K562 (cell line): ENCODE results near the gene CD46. TPM values are rescaled to one million over a fixed set of nuclear protein-coding genes. Genes with fewer than 3 reads are reported as not detected.

Experiments used
- SREBF1 ChIP-seq: fragments of 150-350 bp; IDR thresholded peaks from 2 replicates; pipeline ENCODE4 v1.6.1; 2014; ENCODE audit warnings: antibody characterized with exemption, low read depth, low read length, borderline replicate concordance
- TCFL5 ChIP-seq: fragments of 250-450 bp; sonication (Bioruptor Pico); conservative IDR thresholded peaks from 2 replicates; pipeline ENCODE4 v1.6.1; 2021; ENCODE audit warnings: mild to moderate bottlenecking, moderate library complexity, matching md5 sums
- ZNF311 ChIP-seq: fragments of 250-450 bp; sonication (Bioruptor Pico); IDR thresholded peaks from 2 replicates; pipeline ENCODE4 v1.4.0; 2020; ENCODE audit warnings: mild to moderate bottlenecking, moderate library complexity
- polyA plus RNA-seq, 8 experiments: library from polyadenylated mRNA; depleted of rRNA in 4 of 8; stranded (reverse) in 5 of 8; unstranded in 3 of 8; fragments of >200 nt; fragmentation: Nextera tagmentation in 2 of 8; fragmentation: Illumina TruSeq in 1 of 8; extraction: Ambion mirVana in 2 of 8; extraction: Trizol in 1 of 8; gene quantifications; 2 replicates each; pipeline versions ENCODE4 v1.2.1 to v1.2.3, GENCODE V29; 2011 to 2014; ENCODE audit warnings: inconsistent platforms in 1 of 8, missing spikeins in 1 of 8
- total RNA-seq, 7 experiments: library from RNA; depleted of rRNA in 6 of 7; stranded (reverse); fragments of >200 nt in 6 of 7; fragmentation: Illumina TruSeq in 2 of 7; extraction: Trizol in 2 of 7; gene quantifications; 2 replicates each; pipeline versions ENCODE4 v1.2.1 to v1.2.3, GENCODE V29; 2011 to 2021; ENCODE audit warnings: low replicate concordance in 1 of 7
- TF ChIP-seq, protein P1 (sequence below): fragments of 450-650 bp; IDR thresholded peaks from 2 replicates; pipeline ENCODE4 v1.6.1; 2016; ENCODE audit warnings: mild to moderate bottlenecking, moderate library complexity
- TF ChIP-seq, protein P2 (sequence below): fragments of 450-650 bp; IDR thresholded peaks from 2 replicates; pipeline ENCODE4 v1.6.1; 2014; ENCODE audit warnings: low read depth, mild to moderate bottlenecking, moderate library complexity, borderline replicate concordance
- TF ChIP-seq, protein P3 (sequence below): fragments of 250-450 bp; sonication (Bioruptor Pico); IDR thresholded peaks from 2 replicates; pipeline ENCODE4 v1.4.0; 2020; ENCODE audit warnings: mild to moderate bottlenecking, moderate library complexity
- TF ChIP-seq, protein P4 (sequence below): sonication (generic); formaldehyde crosslinking; IDR thresholded peaks from 2 replicates; pipeline ENCODE4 v1.8.0; 2022; ENCODE audit warnings: mild to moderate bottlenecking, missing genetic modification reagents

Gene CD46
- total and polyA plus RNA-seq, 9 of the 15 experiments (the other 6 are each of a cell fraction or from before 2014, with no cell fraction given): 87.9 to 374 (median 156) TPM

DNA sequence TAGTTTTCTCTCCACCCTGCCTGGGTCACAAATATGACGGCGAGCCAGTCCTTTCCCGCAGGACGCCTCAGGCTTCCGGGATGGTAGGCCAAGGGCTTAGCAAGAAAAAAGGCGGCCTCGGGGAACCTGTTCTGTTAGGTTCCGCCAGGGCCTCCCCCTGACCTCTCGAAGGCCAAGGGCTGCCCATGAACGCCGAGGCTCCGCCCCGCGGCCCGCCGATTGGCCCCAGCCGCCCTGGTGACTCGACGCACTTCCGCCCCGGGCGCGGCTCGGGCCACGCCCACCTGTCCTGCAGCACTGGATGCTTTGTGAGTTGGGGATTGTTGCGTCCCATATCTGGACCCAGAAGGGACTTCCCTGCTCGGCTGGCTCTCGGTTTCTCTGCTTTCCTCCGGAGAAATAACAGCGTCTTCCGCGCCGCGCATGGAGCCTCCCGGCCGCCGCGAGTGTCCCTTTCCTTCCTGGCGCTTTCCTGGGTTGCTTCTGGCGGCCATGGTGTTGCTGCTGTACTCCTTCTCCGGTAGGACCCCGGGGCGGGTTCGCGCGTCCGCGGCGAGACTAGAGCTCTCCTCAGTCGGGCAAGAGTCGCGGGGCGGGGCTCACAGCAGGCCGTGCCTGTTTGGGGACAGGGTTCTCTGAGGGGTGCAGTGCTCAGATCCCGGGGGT, at the start of gene CD46 (continued):
- TF ChIP-seq, protein P1, sequence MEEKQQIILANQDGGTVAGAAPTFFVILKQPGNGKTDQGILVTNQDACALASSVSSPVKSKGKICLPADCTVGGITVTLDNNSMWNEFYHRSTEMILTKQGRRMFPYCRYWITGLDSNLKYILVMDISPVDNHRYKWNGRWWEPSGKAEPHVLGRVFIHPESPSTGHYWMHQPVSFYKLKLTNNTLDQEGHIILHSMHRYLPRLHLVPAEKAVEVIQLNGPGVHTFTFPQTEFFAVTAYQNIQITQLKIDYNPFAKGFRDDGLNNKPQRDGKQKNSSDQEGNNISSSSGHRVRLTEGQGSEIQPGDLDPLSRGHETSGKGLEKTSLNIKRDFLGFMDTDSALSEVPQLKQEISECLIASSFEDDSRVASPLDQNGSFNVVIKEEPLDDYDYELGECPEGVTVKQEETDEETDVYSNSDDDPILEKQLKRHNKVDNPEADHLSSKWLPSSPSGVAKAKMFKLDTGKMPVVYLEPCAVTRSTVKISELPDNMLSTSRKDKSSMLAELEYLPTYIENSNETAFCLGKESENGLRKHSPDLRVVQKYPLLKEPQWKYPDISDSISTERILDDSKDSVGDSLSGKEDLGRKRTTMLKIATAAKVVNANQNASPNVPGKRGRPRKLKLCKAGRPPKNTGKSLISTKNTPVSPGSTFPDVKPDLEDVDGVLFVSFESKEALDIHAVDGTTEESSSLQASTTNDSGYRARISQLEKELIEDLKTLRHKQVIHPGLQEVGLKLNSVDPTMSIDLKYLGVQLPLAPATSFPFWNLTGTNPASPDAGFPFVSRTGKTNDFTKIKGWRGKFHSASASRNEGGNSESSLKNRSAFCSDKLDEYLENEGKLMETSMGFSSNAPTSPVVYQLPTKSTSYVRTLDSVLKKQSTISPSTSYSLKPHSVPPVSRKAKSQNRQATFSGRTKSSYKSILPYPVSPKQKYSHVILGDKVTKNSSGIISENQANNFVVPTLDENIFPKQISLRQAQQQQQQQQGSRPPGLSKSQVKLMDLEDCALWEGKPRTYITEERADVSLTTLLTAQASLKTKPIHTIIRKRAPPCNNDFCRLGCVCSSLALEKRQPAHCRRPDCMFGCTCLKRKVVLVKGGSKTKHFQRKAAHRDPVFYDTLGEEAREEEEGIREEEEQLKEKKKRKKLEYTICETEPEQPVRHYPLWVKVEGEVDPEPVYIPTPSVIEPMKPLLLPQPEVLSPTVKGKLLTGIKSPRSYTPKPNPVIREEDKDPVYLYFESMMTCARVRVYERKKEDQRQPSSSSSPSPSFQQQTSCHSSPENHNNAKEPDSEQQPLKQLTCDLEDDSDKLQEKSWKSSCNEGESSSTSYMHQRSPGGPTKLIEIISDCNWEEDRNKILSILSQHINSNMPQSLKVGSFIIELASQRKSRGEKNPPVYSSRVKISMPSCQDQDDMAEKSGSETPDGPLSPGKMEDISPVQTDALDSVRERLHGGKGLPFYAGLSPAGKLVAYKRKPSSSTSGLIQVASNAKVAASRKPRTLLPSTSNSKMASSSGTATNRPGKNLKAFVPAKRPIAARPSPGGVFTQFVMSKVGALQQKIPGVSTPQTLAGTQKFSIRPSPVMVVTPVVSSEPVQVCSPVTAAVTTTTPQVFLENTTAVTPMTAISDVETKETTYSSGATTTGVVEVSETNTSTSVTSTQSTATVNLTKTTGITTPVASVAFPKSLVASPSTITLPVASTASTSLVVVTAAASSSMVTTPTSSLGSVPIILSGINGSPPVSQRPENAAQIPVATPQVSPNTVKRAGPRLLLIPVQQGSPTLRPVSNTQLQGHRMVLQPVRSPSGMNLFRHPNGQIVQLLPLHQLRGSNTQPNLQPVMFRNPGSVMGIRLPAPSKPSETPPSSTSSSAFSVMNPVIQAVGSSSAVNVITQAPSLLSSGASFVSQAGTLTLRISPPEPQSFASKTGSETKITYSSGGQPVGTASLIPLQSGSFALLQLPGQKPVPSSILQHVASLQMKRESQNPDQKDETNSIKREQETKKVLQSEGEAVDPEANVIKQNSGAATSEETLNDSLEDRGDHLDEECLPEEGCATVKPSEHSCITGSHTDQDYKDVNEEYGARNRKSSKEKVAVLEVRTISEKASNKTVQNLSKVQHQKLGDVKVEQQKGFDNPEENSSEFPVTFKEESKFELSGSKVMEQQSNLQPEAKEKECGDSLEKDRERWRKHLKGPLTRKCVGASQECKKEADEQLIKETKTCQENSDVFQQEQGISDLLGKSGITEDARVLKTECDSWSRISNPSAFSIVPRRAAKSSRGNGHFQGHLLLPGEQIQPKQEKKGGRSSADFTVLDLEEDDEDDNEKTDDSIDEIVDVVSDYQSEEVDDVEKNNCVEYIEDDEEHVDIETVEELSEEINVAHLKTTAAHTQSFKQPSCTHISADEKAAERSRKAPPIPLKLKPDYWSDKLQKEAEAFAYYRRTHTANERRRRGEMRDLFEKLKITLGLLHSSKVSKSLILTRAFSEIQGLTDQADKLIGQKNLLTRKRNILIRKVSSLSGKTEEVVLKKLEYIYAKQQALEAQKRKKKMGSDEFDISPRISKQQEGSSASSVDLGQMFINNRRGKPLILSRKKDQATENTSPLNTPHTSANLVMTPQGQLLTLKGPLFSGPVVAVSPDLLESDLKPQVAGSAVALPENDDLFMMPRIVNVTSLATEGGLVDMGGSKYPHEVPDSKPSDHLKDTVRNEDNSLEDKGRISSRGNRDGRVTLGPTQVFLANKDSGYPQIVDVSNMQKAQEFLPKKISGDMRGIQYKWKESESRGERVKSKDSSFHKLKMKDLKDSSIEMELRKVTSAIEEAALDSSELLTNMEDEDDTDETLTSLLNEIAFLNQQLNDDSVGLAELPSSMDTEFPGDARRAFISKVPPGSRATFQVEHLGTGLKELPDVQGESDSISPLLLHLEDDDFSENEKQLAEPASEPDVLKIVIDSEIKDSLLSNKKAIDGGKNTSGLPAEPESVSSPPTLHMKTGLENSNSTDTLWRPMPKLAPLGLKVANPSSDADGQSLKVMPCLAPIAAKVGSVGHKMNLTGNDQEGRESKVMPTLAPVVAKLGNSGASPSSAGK: peak; percentile 73
- TF ChIP-seq, protein P2, sequence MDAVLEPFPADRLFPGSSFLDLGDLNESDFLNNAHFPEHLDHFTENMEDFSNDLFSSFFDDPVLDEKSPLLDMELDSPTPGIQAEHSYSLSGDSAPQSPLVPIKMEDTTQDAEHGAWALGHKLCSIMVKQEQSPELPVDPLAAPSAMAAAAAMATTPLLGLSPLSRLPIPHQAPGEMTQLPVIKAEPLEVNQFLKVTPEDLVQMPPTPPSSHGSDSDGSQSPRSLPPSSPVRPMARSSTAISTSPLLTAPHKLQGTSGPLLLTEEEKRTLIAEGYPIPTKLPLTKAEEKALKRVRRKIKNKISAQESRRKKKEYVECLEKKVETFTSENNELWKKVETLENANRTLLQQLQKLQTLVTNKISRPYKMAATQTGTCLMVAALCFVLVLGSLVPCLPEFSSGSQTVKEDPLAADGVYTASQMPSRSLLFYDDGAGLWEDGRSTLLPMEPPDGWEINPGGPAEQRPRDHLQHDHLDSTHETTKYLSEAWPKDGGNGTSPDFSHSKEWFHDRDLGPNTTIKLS: 0 out of 2 replicates have a peak, but pooled peaks have one; percentile 26
- TF ChIP-seq TCFL5 (CRISPR knock-in tag) (no peak), SREBF1 (peak; percentile 98), ZNF311 (no peak)
- TF ChIP-seq, protein P3, sequence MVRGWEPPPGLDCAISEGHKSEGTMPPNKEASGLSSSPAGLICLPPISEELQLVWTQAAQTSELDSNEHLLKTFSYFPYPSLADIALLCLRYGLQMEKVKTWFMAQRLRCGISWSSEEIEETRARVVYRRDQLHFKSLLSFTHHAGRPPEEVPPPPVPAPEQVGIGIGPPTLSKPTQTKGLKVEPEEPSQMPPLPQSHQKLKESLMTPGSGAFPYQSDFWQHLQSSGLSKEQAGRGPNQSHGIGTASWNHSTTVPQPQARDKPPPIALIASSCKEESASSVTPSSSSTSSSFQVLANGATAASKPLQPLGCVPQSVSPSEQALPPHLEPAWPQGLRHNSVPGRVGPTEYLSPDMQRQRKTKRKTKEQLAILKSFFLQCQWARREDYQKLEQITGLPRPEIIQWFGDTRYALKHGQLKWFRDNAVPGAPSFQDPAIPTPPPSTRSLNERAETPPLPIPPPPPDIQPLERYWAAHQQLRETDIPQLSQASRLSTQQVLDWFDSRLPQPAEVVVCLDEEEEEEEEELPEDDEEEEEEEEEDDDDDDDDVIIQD (CRISPR knock-in tag): no peak
- TF ChIP-seq, protein P4, sequence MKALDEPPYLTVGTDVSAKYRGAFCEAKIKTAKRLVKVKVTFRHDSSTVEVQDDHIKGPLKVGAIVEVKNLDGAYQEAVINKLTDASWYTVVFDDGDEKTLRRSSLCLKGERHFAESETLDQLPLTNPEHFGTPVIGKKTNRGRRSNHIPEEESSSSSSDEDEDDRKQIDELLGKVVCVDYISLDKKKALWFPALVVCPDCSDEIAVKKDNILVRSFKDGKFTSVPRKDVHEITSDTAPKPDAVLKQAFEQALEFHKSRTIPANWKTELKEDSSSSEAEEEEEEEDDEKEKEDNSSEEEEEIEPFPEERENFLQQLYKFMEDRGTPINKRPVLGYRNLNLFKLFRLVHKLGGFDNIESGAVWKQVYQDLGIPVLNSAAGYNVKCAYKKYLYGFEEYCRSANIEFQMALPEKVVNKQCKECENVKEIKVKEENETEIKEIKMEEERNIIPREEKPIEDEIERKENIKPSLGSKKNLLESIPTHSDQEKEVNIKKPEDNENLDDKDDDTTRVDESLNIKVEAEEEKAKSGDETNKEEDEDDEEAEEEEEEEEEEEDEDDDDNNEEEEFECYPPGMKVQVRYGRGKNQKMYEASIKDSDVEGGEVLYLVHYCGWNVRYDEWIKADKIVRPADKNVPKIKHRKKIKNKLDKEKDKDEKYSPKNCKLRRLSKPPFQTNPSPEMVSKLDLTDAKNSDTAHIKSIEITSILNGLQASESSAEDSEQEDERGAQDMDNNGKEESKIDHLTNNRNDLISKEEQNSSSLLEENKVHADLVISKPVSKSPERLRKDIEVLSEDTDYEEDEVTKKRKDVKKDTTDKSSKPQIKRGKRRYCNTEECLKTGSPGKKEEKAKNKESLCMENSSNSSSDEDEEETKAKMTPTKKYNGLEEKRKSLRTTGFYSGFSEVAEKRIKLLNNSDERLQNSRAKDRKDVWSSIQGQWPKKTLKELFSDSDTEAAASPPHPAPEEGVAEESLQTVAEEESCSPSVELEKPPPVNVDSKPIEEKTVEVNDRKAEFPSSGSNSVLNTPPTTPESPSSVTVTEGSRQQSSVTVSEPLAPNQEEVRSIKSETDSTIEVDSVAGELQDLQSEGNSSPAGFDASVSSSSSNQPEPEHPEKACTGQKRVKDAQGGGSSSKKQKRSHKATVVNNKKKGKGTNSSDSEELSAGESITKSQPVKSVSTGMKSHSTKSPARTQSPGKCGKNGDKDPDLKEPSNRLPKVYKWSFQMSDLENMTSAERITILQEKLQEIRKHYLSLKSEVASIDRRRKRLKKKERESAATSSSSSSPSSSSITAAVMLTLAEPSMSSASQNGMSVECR (CRISPR knock-in tag): peak; percentile 90
